HG02610 (cell line): Measurements from ENCODE around the gene SLC25A5.
"Not testable (repeated sequence)": the region's sequence is repeated elsewhere in the genome, so short reads cannot be mapped to it uniquely, and the experiment has no call there.

Experiments
- ATAC-seq: cut with Tn5 transposase; IDR thresholded peaks from one replicate; pipeline ENCODE4 v1.9.1; 2021; ENCODE audit warnings: mild to moderate bottlenecking, moderate library complexity; ENCODE audit not compliant: unreplicated experiment

Gene SLC25A5

DNA sequence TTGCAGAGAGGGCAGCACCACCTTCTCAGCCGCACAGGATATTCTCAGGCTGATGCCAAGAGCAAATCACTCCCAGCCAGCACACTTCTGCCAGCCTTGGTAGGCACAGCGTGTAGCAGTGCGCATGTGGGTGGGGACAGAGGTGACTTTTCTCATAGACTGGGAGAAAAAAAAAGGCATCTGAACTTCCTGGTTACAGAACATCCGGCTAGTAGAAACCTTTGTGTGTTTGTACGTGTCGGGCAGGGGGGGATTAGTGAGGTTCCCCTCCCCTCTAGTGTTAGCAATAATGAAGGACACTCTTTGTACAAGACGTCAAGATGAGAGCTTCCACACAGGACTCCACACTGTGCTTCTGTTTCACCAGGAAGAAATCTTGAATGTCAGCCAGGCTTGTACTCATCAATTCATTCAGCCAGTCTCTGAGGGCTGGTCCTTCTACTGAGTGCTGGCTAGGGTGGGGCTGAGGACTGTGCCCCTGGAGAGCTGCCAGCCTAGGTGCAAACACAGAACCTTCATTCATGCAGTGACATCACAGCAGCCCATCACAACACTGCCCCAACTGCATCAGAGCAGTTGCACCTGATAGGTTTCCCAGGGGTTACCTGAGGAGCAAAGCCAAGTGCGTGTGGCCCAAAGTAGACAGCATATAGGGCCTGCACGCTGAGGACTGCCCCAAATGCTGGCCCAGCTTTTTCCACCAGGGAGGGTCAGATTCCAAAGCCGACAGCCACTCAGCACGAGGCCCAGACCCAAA lies 34.7 kb downstream of the SLC25A5 start:
- no peak for ATAC-seq

- no peak for ATAC-seq
These were observed 35.2 kb downstream of the SLC25A5 start for GRCh38 chrX:119503484-119503861.

DNA sequence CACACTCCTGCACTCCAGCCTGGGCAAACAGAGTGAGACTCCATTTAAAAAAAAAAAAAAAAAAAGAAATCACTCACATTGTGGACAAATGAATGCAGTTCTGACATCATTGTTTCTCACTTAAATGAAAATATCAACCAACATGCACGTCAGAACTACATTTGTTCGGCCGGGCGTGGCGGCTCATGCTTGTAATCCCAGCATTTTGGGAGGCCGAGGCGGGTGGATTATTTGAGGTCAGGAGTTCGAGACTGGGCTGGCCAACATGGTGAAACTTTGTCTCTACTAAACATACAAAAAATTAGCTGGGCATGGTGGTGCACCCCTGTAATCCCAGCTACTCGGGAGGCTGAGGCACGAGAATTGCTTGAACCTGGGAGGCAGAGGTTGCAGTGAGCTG lies 36.9 kb downstream of the SLC25A5 start:
- ATAC-seq, result not testable (repeated sequence)

DNA sequence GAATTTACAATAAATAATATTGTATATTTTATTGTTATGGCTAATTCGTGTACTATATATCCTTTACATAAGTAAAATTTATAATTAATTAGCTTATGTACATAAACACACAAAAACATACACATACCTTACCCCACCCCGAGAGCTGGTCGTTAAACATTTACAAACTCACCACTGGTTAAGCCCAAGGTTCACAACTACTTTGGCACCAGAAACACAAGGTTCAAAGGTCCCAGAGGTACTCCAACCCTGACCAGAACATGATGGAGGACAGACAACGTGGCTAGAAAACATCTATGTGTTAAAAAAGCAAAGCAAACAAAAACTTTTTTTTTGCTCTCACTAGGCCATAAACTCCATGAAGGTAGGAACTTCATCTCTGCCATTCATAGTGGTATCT lies 37.7 kb downstream of the SLC25A5 start:
- ATAC-seq, result no peak

- no peak for ATAC-seq
These were observed 39.0 kb downstream of the SLC25A5 start for GRCh38 chrX:119507206-119507605.

GRCh38 chrX:119512146-119512800 lies 44.0 kb downstream of the SLC25A5 start:
- ATAC-seq, result no peak

DNA sequence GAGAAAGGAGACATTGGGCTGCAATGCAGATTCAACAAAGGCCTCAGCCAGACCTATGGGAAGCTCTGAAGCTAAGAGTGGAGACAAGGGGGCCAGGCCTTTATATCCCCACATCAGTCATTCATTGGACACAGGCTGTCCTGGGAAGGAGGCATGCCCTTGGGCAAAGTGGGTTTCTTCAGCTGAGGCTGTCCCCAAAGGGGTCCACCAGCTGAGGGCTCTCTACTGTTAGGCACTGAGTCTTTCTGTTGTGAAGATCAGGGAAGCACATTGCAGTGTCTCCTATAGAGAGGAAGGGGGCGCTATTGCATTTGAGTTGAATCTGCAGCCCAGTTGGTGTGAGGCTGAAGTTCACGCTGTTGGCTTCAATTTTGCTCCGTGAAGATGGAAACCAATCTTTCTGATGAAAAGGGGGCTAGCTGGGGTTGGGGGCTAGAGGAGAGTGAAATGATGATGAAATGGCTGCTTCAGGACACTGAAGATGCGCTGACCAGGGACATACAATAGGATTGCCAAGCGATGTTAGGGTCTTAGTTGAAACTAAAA lies 48.0 kb downstream of the SLC25A5 start:
- ATAC-seq, result peak; percentile 80

GRCh38 chrX:119518371-119518770 lies 50.1 kb downstream of the SLC25A5 start:
- ATAC-seq, result no peak
